Measurements from ENCODE around the gene LRCH3. TPM values are rescaled to one million over a fixed set of nuclear protein-coding genes. Genes with fewer than 3 reads are reported as not detected.
A peak's percentile ranks its signal among the peaks of the same experiment; 100 is the strongest.

LRCH3 gene
- total and polyA plus RNA-seq, 2 of the 13 experiments (the other 11 are each of a cell fraction or from before 2014, with no cell fraction given), result 25.5 to 103 TPM

DNA sequence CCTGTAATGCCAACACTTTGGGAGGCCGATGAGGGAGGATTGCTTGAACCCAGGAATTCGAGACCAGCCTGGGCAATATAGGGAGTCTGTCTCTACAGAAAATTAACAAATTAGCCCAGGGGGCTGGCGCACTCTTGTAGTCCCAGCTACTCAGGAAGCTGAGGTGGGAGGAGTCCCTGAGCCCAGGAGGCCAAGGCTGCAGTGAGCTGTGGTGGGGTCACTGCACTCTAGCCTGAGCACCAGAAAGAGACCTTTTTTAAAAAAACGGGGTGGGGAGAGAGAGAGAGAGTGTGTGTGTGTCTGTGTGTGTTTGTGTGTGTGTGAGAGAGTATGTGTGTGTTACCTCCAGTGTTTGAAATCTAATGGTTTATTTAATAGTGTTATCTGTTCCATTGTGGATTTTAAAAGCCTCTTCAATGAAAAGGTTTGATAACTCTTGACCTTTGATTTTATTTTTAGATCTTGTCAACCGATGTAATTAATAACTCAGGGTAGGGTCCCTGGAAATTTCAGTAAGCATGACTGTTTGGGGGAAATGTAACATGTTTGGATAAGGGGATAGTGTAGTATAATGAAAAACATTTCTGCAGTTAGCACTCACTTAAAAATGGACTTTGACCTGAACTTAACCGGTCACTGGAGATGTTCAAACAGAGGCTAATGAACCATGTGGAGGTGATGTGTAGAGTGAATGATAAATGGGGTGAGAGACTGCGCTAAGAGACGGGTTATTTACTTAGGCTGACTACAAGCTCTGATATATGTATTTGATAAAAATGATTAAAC, 29.7 kb downstream of the LRCH3 start (continued):
- TF ChIP-seq KDM6A (CRISPR knock-in tag; IDR thresholded peaks at IDR 0.05; ENCODE audit: low read depth) (peak; percentile 79; the same call in 1 of the 2 replicates), HNRNPH1 (optimal IDR thresholded peaks at IDR 0.05; ENCODE audit: low read depth, low read length) (no peak), ZNF572 (CRISPR knock-in tag; IDR thresholded peaks at IDR 0.05) (no peak), ZNF644 (CRISPR knock-in tag; IDR thresholded peaks at IDR 0.05; ENCODE audit: low read depth) (0 out of 2 replicates have a peak, but pooled peaks have one; percentile 30), ZNF207 (IDR thresholded peaks at IDR 0.05; ENCODE audit: borderline replicate concordance) (no peak), KDM2A (CRISPR knock-in tag; IDR thresholded peaks at IDR 0.05; ENCODE audit: borderline replicate concordance, low read depth) (0 out of 2 replicates have a peak, but pooled peaks have one; percentile 27), MIXL1 (CRISPR knock-in tag; IDR thresholded peaks at IDR 0.05) (peak; percentile 94), PCBP1 (IDR thresholded peaks at IDR 0.05; ENCODE audit: borderline replicate concordance, low read depth, low read length) (no peak), IKZF4 (CRISPR knock-in tag; IDR thresholded peaks at IDR 0.05; ENCODE audit: borderline replicate concordance, low read depth, not compliant biosample characterization) (no peak), SMYD3 (CRISPR knock-in tag; IDR thresholded peaks at IDR 0.05) (peak; percentile 29; the same call in 1 of the 2 replicates)
- TF ChIP-seq, protein P1, sequence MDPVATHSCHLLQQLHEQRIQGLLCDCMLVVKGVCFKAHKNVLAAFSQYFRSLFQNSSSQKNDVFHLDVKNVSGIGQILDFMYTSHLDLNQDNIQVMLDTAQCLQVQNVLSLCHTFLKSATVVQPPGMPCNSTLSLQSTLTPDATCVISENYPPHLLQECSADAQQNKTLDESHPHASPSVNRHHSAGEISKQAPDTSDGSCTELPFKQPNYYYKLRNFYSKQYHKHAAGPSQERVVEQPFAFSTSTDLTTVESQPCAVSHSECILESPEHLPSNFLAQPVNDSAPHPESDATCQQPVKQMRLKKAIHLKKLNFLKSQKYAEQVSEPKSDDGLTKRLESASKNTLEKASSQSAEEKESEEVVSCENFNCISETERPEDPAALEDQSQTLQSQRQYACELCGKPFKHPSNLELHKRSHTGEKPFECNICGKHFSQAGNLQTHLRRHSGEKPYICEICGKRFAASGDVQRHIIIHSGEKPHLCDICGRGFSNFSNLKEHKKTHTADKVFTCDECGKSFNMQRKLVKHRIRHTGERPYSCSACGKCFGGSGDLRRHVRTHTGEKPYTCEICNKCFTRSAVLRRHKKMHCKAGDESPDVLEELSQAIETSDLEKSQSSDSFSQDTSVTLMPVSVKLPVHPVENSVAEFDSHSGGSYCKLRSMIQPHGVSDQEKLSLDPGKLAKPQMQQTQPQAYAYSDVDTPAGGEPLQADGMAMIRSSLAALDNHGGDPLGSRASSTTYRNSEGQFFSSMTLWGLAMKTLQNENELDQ (CRISPR knock-in tag; IDR thresholded peaks at IDR 0.05; ENCODE audit: borderline replicate concordance), result no peak
- TF ChIP-seq, protein P2, sequence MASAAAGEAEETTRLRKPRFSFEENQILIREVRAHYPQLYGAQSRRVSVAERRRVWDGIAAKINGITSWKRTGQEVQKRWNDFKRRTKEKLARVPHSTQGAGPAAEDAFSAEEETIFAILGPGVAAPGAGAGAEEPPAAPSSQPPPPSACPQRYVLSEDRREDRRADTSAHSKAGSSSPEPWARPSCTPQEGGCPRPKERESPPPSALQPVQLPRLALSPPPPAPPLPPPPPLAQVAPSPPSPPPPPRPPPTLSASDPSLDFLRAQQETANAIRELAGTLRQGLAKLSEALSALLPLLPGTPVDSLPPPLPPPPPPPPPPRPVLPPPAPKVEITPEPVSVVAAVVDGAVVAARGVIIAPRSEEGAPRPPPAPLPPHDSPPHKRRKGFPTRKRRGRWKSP (CRISPR knock-in tag; IDR thresholded peaks at IDR 0.05), result no peak
- TF ChIP-seq, protein P3, sequence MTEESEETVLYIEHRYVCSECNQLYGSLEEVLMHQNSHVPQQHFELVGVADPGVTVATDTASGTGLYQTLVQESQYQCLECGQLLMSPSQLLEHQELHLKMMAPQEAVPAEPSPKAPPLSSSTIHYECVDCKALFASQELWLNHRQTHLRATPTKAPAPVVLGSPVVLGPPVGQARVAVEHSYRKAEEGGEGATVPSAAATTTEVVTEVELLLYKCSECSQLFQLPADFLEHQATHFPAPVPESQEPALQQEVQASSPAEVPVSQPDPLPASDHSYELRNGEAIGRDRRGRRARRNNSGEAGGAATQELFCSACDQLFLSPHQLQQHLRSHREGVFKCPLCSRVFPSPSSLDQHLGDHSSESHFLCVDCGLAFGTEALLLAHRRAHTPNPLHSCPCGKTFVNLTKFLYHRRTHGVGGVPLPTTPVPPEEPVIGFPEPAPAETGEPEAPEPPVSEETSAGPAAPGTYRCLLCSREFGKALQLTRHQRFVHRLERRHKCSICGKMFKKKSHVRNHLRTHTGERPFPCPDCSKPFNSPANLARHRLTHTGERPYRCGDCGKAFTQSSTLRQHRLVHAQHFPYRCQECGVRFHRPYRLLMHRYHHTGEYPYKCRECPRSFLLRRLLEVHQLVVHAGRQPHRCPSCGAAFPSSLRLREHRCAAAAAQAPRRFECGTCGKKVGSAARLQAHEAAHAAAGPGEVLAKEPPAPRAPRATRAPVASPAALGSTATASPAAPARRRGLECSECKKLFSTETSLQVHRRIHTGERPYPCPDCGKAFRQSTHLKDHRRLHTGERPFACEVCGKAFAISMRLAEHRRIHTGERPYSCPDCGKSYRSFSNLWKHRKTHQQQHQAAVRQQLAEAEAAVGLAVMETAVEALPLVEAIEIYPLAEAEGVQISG (CRISPR knock-in tag; IDR thresholded peaks at IDR 0.05), result no peak
- TF ChIP-seq, protein P4, sequence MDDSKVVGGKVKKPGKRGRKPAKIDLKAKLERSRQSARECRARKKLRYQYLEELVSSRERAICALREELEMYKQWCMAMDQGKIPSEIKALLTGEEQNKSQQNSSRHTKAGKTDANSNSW (CRISPR knock-in tag; IDR thresholded peaks at IDR 0.05; ENCODE audit: borderline replicate concordance), result no peak
- TF ChIP-seq, protein P5, sequence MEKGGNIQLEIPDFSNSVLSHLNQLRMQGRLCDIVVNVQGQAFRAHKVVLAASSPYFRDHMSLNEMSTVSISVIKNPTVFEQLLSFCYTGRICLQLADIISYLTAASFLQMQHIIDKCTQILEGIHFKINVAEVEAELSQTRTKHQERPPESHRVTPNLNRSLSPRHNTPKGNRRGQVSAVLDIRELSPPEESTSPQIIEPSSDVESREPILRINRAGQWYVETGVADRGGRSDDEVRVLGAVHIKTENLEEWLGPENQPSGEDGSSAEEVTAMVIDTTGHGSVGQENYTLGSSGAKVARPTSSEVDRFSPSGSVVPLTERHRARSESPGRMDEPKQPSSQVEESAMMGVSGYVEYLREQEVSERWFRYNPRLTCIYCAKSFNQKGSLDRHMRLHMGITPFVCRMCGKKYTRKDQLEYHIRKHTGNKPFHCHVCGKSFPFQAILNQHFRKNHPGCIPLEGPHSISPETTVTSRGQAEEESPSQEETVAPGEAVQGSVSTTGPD (CRISPR knock-in tag; IDR thresholded peaks at IDR 0.05), result no peak
- TF ChIP-seq, protein P6, sequence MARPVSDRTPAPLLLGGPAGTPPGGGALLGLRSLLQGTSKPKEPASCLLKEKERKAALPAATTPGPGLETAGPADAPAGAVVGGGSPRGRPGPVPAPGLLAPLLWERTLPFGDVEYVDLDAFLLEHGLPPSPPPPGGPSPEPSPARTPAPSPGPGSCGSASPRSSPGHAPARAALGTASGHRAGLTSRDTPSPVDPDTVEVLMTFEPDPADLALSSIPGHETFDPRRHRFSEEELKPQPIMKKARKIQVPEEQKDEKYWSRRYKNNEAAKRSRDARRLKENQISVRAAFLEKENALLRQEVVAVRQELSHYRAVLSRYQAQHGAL (CRISPR knock-in tag; IDR thresholded peaks at IDR 0.05; ENCODE audit: not compliant biosample characterization), result no peak
- TF ChIP-seq, protein P7, sequence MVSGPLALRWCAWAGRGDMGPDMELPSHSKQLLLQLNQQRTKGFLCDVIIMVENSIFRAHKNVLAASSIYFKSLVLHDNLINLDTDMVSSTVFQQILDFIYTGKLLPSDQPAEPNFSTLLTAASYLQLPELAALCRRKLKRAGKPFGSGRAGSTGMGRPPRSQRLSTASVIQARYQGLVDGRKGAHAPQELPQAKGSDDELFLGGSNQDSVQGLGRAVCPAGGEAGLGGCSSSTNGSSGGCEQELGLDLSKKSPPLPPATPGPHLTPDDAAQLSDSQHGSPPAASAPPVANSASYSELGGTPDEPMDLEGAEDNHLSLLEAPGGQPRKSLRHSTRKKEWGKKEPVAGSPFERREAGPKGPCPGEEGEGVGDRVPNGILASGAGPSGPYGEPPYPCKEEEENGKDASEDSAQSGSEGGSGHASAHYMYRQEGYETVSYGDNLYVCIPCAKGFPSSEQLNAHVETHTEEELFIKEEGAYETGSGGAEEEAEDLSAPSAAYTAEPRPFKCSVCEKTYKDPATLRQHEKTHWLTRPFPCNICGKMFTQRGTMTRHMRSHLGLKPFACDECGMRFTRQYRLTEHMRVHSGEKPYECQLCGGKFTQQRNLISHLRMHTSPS (CRISPR knock-in tag; IDR thresholded peaks at IDR 0.05; ENCODE audit: low read depth), result no peak
